Prostate gland (tissue), 2 donors: ENCODE results near the gene MYO18B.

ENCODE experiments used
- CTCF ChIP-seq, 4 experiments: fragments of 200-600 bp in 2 of 4; fragments of 450-650 bp in 2 of 4; sonication (generic) in 2 of 4; IDR thresholded peaks; 1 replicate in 3 of 4; 2 replicates in 1 of 4; pipeline ENCODE4 v1.5.1; 2016 to 2019; ENCODE audit warnings: antibody characterized with exemption in 4 of 4, mild to moderate bottlenecking in 2 of 4, moderate library complexity in 2 of 4
- POLR2A ChIP-seq: fragments of 450-650 bp; IDR thresholded peaks from one replicate; pipeline ENCODE4 v1.6.1; 2016; ENCODE audit warnings: antibody characterized with exemption, mild to moderate bottlenecking

GRCh38 chr22:25845985-25846745 is 104.2 kb downstream of the MYO18B start:
- no peak for TF ChIP-seq CTCF (IDR thresholded peaks at IDR 0.05)
- no peak for TF ChIP-seq POLR2A
